GM19467 (cell line): ENCODE results near the gene PTEN.
"Not testable (repeated sequence)": the region's sequence is repeated elsewhere in the genome, so short reads cannot be mapped to it uniquely, and the experiment has no call there.

Experiments used
- ATAC-seq: cut with Tn5 transposase; IDR thresholded peaks from one replicate; pipeline ENCODE4 v1.9.1; 2021; ENCODE audit warnings: mild to moderate bottlenecking, moderate library complexity; ENCODE audit not compliant: unreplicated experiment

PTEN gene

GRCh38 chr10:87868277-87868676 is 4.9 kb downstream of the PTEN start:
- ATAC-seq = no peak

GRCh38 chr10:87869139-87869538 is 5.7 kb downstream of the PTEN start:
- ATAC-seq = not testable (repeated sequence)

GRCh38 chr10:87869773-87870551 is 6.5 kb downstream of the PTEN start:
- no peak for ATAC-seq

- no peak for ATAC-seq
Measured at GRCh38 chr10:87872828-87873227, 9.4 kb downstream of the PTEN start.

- no peak for ATAC-seq
Measured at GRCh38 chr10:87873656-87874055, 10.2 kb downstream of the PTEN start.

GRCh38 chr10:87875929-87876571 is 12.6 kb downstream of the PTEN start:
- ATAC-seq = no peak

- ATAC-seq = no peak
Measured at GRCh38 chr10:87878664-87879459, 15.4 kb downstream of the PTEN start.

- no peak for ATAC-seq
Measured at GRCh38 chr10:87880336-87880735, 16.9 kb downstream of the PTEN start.

- not testable (repeated sequence) for ATAC-seq
Measured at GRCh38 chr10:87881373-87882059, 18.1 kb downstream of the PTEN start.

- no peak for ATAC-seq
Measured at GRCh38 chr10:87882555-87883294, 19.3 kb downstream of the PTEN start.

GRCh38 chr10:87886635-87887034 is 23.2 kb downstream of the PTEN start:
- no peak for ATAC-seq

GRCh38 chr10:87887146-87887545 is 23.7 kb downstream of the PTEN start:
- no peak for ATAC-seq

- ATAC-seq = no peak
Measured at GRCh38 chr10:87887548-87888289, 24.3 kb downstream of the PTEN start.

- ATAC-seq = no peak
Measured at GRCh38 chr10:87895430-87895829, 32.0 kb downstream of the PTEN start.

- no peak for ATAC-seq
Measured at GRCh38 chr10:87896216-87896615, 32.8 kb downstream of the PTEN start.

- not testable (repeated sequence) for ATAC-seq
Measured at GRCh38 chr10:87897957-87898356, 34.5 kb downstream of the PTEN start.

GRCh38 chr10:87903396-87903795 is 40.0 kb downstream of the PTEN start:
- ATAC-seq = not testable (repeated sequence)

GRCh38 chr10:87913156-87913921 is 49.9 kb downstream of the PTEN start:
- ATAC-seq = no peak

GRCh38 chr10:87915406-87915805 is 52.0 kb downstream of the PTEN start:
- no peak for ATAC-seq
